ENCODE measurements around the gene MICU1. TPM values are rescaled to one million over a fixed set of nuclear protein-coding genes. Genes with fewer than 3 reads are reported as not detected.

The MICU1 gene
- polyA plus RNA-seq, 1 of the 3 experiments (the other 2 are of a cell fraction): 24.6 TPM

GRCh38 chr10:72658696-72659400 lies 33.0 kb upstream of the MICU1 start:
- CTCF ChIA-PET: no interaction called here

More at GRCh38 chr10:72658696-72659400, 33.0 kb upstream of the MICU1 start:
- no peak overlapping the region for H2AFZ ChIP-seq (ENCODE audit: low read depth)
- no peaks in the 10 kb centered on the region for H3K9me3 ChIP-seq
- no peaks in the 10 kb centered on the region for H3K9me2 ChIP-seq
- WGBS (ENCODE audit: low lambda C conversion rate): 83% methylated on average over 5 of the region's 5 CpGs
- no peaks in the 10 kb centered on the region for H3K4me1 ChIP-seq (ENCODE audit: control insufficient read depth in 1 of 2, insufficient read depth in 2 of 2, low read depth in 1 of 2, low read length in 1 of 2)
- no peak for DNase-seq
- H3K4me2 ChIP-seq: no peak overlapping the region
- no peaks in the 10 kb centered on the region for H3F3A ChIP-seq (replicated peaks; ENCODE audit: insufficient read depth)
- no peaks in the 10 kb centered on the region for H3K79me2 ChIP-seq (ENCODE audit: insufficient read depth)
- POLR2A ChIA-PET: no interaction called here
- TF ChIP-seq RFX5 (IDR thresholded peaks at IDR 0.05; ENCODE audit: low read length): no peak
- no peak for TF ChIP-seq EP300 (IDR thresholded peaks at IDR 0.05; ENCODE audit: borderline replicate concordance in 1 of 2, low read depth in 1 of 2, low read length in 1 of 2)
- TF ChIP-seq GATA2 (CRISPR knock-in tag; IDR thresholded peaks at IDR 0.05): no peak
- no peak for TF ChIP-seq MAX (IDR thresholded peaks at IDR 0.05; ENCODE audit: low read depth)
- no peak for TF ChIP-seq REST (IDR thresholded peaks at IDR 0.05; ENCODE audit: low read depth, low read length)
- no peak for TF ChIP-seq RCOR1 (IDR thresholded peaks at IDR 0.05; ENCODE audit: low read length)
- no peak for TF ChIP-seq FOSL2 (IDR thresholded peaks at IDR 0.05; ENCODE audit: borderline replicate concordance, low read depth)
- TF ChIP-seq EZH2phosphoT487 (IDR thresholded peaks at IDR 0.05; ENCODE audit: borderline replicate concordance, low read depth): no peak
- TF ChIP-seq FOXM1 (IDR thresholded peaks at IDR 0.05; ENCODE audit: low read depth): no peak
- no peak for TF ChIP-seq PBX3 (IDR thresholded peaks at IDR 0.05)
- TF ChIP-seq SIN3A (IDR thresholded peaks at IDR 0.05; ENCODE audit: borderline replicate concordance, low read depth, low read length): no peak
- no peak overlapping the region for H3K4me3 ChIP-seq (ENCODE audit: low read depth in 2 of 2, low read length in 1 of 2)
- H4K20me1 ChIP-seq (ENCODE audit: insufficient read depth): no peaks in the 10 kb centered on the region
- no peak overlapping the region for H3K27ac ChIP-seq (ENCODE audit: low read depth in 2 of 2, low read length in 1 of 2)
- H3K27me3 ChIP-seq (ENCODE audit: insufficient read depth): no peaks in the 10 kb centered on the region
- no peak overlapping the region for H3K9ac ChIP-seq
- no peaks in the 10 kb centered on the region for H3K36me3 ChIP-seq (replicated peaks in 1 of 2; ENCODE audit: control insufficient read depth in 1 of 2, insufficient read depth in 2 of 2, low read length in 1 of 2)
